ENCODE data around the gene CLK1.
"Not testable (repeated sequence)": the region's sequence is repeated elsewhere in the genome, so short reads cannot be mapped to it uniquely, and the experiment has no call there.

The CLK1 gene

DNA sequence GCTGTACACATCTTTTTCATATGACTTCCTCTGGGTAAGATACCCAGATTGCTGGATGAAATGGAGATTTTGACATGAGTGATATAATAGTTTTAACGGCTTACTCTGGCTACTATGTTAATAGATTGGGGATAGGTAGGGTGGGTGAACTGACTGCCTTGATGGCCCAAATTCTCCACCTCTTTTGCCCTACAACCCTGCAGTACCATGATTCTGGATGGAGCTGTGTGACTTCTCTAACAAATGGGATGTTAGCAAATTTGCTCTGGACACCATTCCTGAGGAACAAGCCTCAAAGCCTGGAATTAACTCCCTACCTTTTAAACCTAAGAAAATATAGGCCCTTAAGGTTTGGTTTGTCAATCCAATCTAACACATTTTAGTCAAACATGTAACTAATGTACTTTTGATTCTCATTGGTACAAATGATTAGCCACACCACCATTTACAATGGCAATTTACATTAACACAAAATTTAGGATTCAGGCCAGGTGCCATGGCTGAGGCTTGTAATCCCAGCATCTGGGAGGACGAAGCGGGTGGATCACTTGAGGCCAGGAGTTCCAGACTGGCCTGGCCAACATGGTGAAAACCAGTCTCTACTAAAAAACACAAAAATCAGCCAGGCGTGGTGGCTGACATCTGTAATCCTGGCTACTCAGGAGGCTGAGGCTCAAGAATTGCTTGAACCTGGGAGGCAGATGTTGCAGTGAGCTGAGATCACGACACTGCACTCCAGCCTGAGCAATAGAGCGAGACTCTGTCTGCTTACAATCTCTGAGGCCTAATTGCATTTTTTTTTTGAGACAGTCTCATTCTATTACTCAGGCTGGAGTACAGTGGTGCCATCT is 12.8 kb downstream of the CLK1 start:
- FAIRE-seq = peak; percentile 21

DNA sequence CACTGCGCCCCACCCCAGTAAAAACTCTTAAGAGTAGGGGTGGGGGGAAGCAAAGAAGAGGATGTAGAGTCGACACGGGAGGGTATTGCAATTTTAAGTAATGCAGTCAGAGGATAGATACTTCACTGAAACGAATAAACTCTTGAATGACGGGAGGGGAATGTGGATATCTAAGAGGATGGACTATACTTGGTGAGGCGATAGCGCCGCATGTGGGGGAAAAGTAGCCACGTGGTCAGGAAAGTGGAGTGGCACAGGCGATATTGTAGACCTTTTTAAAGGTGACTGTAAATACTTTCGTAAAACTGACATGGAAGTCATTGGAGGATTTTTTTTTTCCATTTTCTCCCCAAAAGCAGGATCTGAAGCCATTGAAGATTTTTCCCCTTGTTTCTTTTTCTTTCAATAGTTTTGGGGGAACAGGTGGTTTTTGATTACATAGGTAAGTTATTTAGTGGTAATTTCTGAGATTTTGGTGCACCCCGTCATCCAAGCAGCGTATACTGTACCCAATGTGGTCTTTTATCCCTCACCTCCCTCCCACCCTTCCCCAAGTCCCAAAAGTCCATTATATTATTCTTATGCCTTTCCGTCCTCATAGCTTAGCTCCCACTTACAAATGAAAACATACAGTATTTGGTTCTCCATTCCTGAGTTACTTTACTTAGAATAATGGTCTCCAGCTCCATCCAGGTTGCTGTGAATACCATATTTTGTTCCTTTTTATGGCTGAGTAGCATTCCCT is 13.8 kb downstream of the CLK1 start:
- no peak for FAIRE-seq

DNA sequence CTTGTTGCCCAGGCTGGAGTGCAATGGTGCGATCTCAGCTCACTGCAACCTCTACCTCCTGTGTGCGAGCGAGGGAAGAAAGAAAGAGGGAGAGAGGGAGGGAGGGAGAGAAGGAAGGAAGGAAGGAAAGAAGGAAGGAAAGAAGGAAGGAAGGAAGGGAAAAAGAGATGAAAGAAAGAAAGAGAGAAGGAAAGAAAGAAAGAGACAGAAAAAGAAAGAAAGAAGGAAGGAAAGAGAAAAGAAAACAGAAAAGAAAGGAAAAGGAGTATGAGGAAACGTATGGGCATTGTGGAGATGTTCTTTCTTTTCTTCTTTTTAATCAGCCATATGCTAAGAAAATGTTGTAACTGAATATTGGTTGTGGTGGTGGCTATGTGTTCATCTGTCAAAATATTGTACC is 16.5 kb downstream of the CLK1 start:
- no peak for FAIRE-seq

DNA sequence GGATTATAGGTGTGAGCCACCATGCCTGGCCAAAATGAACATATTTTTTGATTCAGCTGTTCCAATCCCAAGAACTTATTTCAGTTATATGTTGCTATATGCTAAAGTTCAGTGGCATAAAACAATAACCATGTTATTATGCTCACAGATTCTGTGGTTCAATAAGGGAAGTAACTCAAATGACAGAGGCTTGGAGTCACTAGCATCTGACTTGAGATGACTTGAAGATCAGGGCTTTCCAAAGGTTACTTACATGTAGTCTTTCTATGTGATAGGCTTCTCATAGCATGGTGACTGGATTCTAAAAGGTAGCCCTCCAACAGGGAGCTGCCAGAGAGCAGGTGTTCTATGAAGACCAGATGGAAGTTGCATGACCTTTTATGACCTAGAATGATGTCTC is 17.2 kb downstream of the CLK1 start:
- FAIRE-seq = no peak

DNA sequence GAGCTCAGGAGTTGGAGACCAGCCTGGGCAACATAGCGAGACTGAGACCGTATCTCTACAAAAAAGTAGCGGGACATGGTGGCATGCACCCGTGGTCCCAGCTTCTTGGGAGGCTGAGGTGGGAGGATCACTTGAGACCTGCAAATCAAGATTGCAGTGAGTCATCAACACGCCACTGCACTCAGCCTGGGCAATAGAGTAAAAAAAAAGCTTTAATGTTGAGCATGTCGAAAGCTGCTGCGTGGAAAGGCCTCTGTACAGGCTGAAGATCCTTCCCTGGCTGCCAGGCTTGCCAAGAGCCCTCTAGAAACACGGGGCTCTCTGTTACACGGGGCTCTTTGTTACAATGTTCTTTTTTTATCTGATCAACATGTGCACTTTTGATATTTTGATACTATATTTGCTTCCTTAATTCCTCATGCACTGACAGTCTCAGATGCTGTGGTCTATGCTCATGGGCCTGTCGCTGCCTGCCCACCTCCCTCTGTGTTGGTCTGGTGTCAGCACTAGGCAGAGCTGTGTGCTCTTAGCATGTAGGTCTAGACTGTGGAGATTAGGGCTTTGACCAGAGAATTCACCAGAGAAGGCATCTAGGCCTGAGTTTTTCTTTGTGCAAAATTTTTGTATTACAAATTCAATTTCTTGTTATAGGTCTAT is 18.7 kb downstream of the CLK1 start:
- FAIRE-seq = no peak

DNA sequence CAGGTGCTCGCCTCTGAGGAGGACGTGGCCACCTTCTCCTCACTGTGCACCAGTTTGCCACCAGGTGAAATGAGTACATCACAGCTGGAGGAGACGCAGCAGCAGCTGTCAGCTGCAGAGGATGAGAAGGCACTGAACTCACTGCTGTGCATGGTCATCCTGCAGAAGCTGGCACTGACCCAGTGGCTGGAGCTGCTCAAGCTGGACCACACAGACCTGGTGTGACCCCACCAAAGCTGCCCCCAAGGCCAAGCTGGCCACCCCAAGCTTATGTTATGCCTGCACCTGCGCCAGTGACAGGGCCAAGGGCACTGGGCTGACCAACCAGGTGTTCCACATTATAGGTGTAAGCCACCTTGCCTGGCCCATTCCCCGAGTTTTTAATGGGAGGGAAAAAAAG is 19.3 kb downstream of the CLK1 start:
- no peak for FAIRE-seq

DNA sequence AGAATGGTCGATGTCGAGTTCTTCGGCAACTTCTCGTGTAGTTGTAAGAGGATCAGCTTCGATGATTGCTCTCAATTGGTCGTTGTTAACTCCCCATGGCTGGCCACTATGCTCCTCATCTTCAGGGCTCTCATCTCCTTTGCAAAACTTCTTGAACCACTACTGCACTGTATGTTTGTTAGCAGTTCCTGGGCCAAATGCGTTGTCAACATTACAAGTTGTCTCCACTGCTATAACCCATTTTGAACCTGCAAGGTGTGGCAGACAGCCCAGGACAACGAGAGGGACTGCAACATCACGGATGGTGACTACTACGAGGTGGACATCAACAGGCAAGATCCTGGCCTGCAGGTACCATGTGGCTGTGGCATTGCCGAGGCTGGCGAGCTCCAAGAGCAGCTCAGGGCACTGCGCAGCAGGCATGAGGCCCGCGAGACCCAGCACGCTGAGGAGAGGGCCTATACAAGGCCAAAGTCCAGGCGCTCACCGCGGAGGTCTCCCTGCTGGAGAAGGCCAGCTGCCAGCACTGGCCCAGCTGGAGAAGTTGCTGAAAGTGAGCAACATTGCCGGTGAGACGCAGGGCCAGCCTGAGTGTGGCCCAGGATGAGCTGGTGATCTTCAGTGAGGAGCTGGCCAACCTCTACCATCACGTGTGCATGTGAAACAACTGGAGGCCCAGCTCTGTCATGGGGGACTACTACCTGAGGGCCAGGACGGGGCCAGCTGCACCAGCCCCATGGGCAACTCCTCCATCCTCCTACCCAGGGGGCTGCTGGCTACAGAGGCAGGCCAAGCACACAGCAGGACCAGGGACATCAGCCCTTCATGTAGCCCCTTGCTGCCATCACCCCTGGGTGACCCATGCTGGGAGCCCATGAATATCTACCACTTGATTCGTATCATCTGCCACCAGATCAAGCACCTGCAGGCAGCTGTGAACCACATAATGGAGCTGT is 20.2 kb downstream of the CLK1 start:
- FAIRE-seq = no peak

DNA sequence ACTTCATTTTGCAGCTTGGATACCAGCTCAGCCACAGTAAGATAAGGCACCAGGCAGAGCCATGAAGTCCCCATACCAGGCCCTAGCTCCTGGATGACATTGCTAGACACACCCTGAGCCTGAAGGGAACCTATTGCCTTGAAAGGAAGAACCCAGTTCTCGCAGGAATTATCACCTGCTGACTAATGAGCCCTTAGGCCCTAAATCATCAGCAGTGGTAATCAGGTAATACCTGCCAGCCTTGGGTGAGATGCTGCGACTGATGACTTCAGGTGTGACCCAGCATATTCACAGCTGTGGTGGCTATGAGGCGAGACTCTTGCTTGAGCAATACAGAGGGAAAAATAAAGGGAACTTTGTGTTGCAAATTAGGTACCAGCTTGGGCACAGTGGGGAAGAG is 24.9 kb downstream of the CLK1 start:
- FAIRE-seq = no peak

DNA sequence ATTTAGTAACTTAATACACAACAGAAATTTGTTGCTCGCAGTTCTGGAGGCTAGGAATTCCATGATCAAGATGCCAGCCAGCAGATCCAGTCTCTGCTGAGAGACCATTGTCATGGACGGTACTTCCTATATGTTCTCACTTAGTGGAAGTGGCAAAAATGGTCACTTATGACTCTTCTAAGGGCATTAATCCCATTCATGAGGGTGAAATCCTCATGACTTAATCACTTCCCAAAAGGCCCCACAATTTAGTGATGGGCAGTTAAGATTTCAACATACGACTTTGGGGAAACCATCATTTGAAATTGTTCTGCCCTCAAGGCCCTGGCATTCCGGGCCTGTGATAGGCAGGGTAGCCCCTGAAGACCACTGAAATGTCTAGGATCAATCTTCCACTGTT is 29.8 kb downstream of the CLK1 start:
- no peak for FAIRE-seq

DNA sequence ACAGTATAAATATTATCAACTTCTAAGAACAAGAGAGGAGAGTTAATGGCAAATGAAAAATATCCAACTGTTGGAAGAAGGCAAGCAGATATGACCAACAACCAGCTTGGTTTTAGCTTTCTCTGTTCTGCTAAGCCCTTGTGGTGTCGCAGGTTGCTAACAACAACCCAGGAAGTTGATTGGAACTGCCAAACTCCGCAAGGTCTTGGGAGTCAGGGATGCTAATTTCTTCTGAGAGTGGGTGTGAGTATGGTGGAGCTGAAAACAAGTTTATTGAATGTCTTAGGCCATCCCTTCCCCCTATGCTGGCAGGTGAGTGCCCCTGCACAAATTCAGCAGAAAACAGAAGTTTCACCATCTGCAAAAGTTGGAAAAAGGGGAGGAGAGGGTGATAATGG is 35.2 kb downstream of the CLK1 start:
- no peak for FAIRE-seq

DNA sequence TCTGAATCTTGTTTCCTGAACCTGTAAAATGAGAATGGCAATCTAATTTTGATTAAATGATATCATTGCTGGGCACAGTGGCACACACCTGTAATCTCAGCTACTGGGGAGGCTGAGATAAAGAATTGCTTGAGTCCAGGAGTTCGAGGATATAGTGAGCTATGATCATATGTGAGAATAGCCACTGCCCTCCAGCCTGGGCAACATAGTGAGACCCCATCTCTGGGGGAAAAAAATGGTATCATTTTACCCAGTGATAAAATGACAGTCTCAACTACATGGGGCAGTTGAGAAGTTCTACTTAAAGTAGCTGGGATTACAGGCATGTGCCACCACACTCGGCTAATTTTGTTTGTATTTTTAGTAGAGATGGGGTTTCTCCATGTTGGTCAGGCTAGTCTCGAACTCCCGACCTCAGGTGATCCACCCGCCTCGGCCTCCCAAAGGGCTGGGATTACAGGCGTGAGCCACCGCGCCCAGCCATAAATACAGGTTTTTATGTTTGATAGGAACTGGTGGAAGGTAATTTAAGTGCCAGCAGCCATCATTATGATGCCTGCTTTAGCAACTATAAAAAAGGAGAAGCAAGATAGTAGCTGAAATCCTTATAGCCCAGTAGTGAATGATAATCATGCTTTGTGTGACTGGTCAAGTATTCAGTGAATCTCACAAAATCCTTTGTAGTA is 35.7 kb downstream of the CLK1 start:
- no peak for FAIRE-seq

DNA sequence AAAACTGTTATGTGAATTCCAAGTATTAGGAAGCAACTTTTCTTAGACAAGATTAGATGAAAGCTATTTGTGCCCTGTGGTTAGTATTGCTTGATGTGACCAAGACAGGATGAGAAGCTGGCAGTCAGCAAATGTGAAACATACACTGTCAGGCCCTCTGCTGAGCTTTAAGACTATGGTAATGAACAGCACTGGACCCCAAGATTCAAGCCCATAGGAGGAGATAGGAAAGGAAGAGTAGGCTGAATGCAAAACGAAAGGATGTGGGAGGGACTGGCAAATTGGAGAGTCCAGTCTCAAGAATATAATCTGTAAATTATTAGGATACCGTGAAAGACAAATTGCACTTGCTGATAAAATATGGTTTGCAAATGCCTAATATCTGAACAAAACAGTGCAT is 36.4 kb downstream of the CLK1 start:
- FAIRE-seq = no peak

DNA sequence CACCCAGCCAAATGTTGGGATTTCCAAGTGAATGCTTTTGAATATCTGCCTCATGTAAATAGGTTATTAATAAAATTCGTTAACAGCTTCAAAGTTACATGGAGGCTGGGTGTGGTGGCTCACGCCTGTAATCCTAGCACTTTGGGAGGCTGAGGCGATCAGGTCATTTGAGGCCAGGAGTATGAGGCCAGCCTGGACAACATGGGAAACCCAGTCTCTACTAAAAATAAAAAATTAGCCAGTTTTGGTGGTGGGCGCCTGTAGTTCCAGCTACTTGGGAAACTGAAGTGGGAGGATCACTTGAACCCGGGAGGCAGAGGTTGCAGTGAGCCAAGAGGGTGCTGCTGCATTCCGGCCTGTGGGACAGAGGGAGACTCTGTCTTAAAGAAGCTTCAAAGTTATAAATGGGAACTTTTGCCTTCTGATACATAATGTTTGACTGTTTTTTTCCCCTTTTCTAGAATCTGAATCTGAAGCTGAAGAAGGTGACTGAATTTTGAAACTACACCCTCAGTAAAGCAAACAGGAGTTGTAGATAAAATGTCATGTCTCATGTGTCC is 42.7 kb downstream of the CLK1 start:
- no peak for FAIRE-seq

DNA sequence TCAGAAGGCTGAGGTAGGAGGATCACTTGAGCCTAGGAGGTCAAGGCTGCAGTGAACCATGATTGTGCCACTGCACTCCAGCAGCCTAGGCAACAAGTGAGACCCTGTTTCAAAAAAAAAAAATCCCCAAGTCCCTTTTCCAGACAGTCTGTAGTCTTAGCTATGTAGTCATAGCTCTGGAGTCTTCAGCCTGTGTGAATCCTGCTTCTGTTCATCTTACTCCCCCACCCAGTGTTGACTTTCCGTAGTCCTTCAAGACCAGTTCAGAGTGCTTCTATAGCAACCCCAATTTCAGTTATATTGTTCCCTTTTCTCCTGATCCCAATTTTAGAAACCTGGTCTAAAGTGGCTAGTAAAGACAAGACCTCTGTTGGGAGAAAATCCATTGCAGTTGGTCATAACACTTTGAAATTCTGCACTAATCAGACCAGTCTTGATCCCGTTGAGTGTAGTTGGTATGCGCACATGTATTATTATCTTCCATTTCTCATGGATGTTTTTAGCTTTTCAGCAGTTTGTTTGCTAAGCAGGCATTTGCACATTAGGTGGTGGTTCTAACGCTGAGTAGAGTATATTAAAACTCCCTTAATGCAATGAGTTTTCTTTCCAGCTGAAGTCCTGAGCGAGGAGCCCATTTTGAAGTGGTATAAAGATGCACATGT is 43.8 kb downstream of the CLK1 start:
- no peak for FAIRE-seq

DNA sequence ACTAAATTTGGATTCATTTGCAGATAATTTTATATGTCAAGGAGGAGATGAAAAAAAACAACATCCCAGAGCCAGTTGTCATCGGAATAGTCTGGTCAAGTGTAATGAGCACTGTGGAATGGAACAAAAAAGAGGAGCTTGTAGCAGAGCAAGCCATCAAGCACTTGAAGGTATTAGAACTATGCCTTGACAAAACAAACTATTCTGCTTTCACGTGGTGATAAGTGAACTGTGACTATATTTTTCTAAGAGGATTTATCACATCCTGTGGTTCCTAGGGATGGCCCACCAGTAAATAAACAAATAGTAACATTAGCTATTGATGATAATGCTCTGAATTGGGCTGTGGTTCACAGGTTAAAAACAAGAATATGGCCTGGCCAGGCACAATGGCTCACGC is 45.7 kb downstream of the CLK1 start:
- FAIRE-seq = not testable (repeated sequence)

DNA sequence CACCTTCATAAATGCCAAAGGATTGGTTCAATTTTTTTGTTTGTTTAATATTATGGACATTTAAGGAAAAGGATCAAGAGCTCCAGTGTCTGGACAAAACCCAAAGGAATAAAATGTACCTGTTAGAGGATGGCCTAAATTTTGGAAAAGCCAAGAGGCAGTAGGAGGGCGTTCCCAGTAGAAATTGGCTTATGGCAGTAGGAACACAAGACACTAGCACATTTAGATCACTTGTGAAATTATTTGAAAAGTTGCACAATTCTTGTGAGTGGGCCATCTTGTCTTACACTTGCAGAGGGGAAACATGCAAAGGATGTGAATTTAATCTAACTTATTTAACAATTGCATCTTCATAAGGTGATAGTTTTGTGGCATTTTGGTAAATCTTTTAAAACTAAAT is 49.5 kb downstream of the CLK1 start:
- no peak for FAIRE-seq

DNA sequence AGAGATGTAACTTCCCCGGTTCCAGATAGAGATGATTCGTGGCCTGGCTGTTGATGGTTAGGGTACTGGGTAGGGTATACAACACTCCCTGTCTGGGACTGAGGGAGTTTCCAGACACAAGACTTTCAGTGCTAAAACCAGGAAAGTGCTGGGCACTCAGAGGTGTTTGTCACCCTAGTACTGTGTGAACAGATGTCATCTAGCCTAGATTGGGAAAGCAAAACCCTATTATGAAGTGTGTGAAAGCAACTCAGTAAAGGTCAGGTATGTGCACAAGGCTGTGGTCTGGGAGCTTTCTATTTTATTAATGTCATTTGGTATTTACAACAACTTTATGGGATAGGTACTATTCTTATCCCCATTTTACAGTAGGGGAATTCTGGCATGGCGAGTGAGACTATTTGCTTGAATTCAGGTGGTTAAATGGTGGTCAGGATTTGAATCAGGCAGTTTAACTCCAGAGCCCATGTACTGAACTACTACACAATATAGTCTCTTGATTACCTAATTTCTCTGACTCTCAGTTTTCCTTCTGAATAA is 50.1 kb downstream of the CLK1 start:
- no peak for FAIRE-seq

DNA sequence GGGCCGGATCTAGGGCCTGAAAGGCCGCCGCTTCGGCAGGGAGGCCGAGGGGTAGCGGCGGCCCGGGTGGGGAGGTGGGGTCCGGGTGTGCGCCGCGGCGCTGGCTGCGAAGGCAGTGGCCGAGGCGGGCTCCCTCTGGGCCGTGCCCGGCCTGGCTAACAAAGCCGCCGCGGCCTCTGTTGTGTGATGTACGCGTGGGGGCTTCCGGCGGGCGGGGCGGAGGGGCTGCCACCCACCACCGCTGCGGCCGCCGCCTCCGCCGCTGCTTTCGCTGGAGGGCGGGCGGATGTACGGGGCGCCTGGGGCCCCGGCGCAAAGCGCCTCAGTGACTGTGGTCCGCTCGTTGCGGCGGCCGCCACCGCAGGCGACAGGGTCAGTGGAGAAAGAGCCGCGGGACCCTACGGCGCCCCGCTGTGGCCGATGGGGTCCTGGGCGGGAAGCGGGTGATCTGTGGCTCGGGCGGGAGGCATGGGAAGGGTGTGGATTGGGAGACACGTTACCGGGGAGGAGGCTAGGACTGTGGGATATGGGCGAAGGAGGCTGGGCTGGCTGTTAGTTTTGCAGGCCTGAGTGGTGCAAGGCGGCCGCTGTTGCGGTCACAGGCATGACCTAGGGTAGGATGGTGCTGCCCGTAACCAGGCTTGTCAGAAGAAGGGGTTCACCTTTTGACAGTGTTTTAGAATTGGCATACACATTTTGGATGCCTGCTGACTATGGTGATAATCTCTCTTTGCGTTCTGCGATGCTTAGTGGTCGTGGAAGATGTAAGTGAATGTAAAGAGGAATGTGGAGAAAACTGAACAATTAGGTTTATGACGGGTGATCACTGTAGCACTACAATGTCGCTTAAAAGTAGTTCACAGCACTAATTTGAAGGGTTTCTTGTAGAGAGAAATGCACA is 52.1 kb downstream of the CLK1 start:
- no peak for FAIRE-seq

DNA sequence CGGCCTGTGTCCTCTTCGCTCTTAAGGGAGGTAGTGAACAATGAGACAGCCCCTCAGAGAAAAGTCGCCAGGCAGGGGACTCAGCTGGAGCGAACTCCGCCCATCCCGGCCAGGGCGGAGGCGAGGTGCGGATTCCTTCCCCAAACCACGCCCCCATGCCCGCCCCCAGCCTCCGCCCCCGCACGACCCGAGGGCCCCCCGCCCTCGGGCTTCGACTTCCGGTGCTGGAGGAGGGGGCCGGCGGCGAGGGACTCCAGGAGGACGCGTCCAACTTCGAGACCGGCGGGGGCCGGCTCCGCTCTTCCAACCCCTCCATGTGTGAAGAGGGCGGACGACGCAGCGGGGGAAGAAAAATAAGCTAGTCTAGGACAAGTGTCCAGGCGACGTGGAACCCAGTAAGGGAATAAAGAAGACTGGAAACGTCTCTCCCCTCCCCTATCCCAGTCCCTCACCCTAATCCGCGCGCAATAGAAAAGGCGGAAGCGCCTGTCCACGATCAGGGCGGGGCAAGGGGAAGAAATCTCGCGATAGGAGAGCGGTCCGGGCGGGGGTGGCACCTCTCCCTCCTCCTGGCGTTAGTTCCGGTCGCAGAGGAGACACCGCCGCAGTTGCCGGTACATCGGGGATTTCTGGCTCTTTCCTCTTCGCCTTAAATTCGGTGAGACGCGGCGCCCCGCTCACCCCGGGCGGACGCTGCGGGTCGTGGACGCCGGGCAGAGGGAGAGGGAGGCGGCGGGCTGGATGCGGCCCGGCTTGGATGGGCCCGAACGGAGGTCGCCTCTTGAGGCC is 52.9 kb downstream of the CLK1 start, which contains the start of gene BZW1:
Gene BZW1 (plus strand): TSS at position 578 of the 789 bp plus-strand sequence. CDS start 1,308 bp downstream, outside the sequence.
- peak; percentile 94 for FAIRE-seq
